Measurements from ENCODE around the gene EEF1B2.
A peak's percentile ranks its signal among the peaks of the same experiment; 100 is the strongest.
"Not testable (repeated sequence)": the region's sequence is repeated elsewhere in the genome, so short reads cannot be mapped to it uniquely, and the experiment has no call there.

The EEF1B2 gene

GRCh38 chr2:206159346-206160124 is at the start of gene EEF1B2, which contains the start of gene NDUFS1:
EEF1B2 (plus strand) TSS chr2:206159895; CDS start chr2:206159980, 85 bp downstream.
NDUFS1 (minus strand) TSS chr2:206159444; CDS start chr2:206153678, 5,766 bp downstream.
- DNase-seq (ENCODE audit: low spot score) = peak; percentile 99

- DNase-seq (ENCODE audit: low spot score) = no peak
These were observed 47.6 kb upstream of the EEF1B2 start for GRCh38 chr2:206112108-206112507.

- no peak for DNase-seq (ENCODE audit: low spot score)
These were observed 46.7 kb upstream of the EEF1B2 start for GRCh38 chr2:206112846-206113547.

GRCh38 chr2:206115026-206115578 is 44.6 kb upstream of the EEF1B2 start:
- DNase-seq (ENCODE audit: low spot score) = no peak

- no peak for DNase-seq (ENCODE audit: low spot score)
These were observed 43.4 kb upstream of the EEF1B2 start for GRCh38 chr2:206116278-206116677.

- not testable (repeated sequence) for DNase-seq (ENCODE audit: low spot score)
These were observed 37.1 kb upstream of the EEF1B2 start for GRCh38 chr2:206122569-206122968.

GRCh38 chr2:206125901-206126300 is 33.8 kb upstream of the EEF1B2 start:
- no peak for DNase-seq (ENCODE audit: low spot score)

- DNase-seq (ENCODE audit: low spot score) = peak; percentile 18
These were observed 32.0 kb upstream of the EEF1B2 start for GRCh38 chr2:206127656-206128055.

GRCh38 chr2:206143451-206143850 is 16.2 kb upstream of the EEF1B2 start:
- DNase-seq (ENCODE audit: low spot score) = no peak

GRCh38 chr2:206144383-206144782 is 15.3 kb upstream of the EEF1B2 start:
- DNase-seq (ENCODE audit: low spot score) = no peak

GRCh38 chr2:206145665-206146064 is 14.0 kb upstream of the EEF1B2 start:
- no peak for DNase-seq (ENCODE audit: low spot score)

- DNase-seq (ENCODE audit: low spot score) = no peak
These were observed 10.4 kb upstream of the EEF1B2 start for GRCh38 chr2:206149330-206149729.

GRCh38 chr2:206150168-206150567 is 9.5 kb upstream of the EEF1B2 start:
- DNase-seq (ENCODE audit: low spot score) = no peak

GRCh38 chr2:206150631-206151030 is 9.1 kb upstream of the EEF1B2 start:
- no peak for DNase-seq (ENCODE audit: low spot score)

- no peak for DNase-seq (ENCODE audit: low spot score)
These were observed 5.5 kb upstream of the EEF1B2 start for GRCh38 chr2:206154197-206154596.

- not testable (repeated sequence) for DNase-seq (ENCODE audit: low spot score)
These were observed 2.7 kb upstream of the EEF1B2 start for GRCh38 chr2:206157014-206157413.

GRCh38 chr2:206158563-206159345 is 941 bp upstream of the EEF1B2 start:
- DNase-seq (ENCODE audit: low spot score) = no peak

GRCh38 chr2:206160125-206160806 is 571 bp downstream of the EEF1B2 start:
- DNase-seq (ENCODE audit: low spot score) = no peak

- DNase-seq (ENCODE audit: low spot score) = no peak
These were observed 1.1 kb downstream of the EEF1B2 start for GRCh38 chr2:206160807-206161179.

- DNase-seq (ENCODE audit: low spot score) = not testable (repeated sequence)
These were observed 2.7 kb downstream of the EEF1B2 start for GRCh38 chr2:206162401-206162800.

- DNase-seq (ENCODE audit: low spot score) = no peak
These were observed 3.7 kb downstream of the EEF1B2 start for GRCh38 chr2:206163251-206163880.
